ENCODE data around the gene FOXJ3. TPM values are rescaled to one million over a fixed set of nuclear protein-coding genes. Genes with fewer than 3 reads are reported as not detected.

Gene FOXJ3
- total RNA-seq, 3 donors from 2014 or later = 47.0 to 57.3 (median 53.4) TPM

GRCh38 chr1:42163114-42163513, 171.9 kb downstream of the FOXJ3 start:
- H3K36me3 ChIP-seq (ENCODE audit: low read depth) = no peaks in the 10 kb centered on the region
- DNase-seq (no peak), ATAC-seq (no peak)
- TF ChIP-seq CTCF (IDR thresholded peaks at IDR 0.05) = no peak
- H3K9me3 ChIP-seq = peaks cover 5% of the 10 kb centered on the region
- peaks cover 23% of the 10 kb centered on the region for H3K4me1 ChIP-seq (ENCODE audit: low read depth)
- H3K4me3 ChIP-seq = no peak overlapping the region
- intact Hi-C loops (cut with DNase I, micrococcal nuclease) = no loop called here

- ATAC-seq (no peak), DNase-seq (no peak)
- Histone ChIP-seq H3K4me3 (no peak overlapping the region), H3K9me3 (peaks cover 5% of the 10 kb centered on the region), H3K4me1 (ENCODE audit: low read depth) (peaks cover 21% of the 10 kb centered on the region), H3K36me3 (ENCODE audit: low read depth) (no peaks in the 10 kb centered on the region)
- TF ChIP-seq CTCF (IDR thresholded peaks at IDR 0.05) = no peak
- intact Hi-C loops (cut with DNase I, micrococcal nuclease) = no loop called here
These were observed 172.9 kb downstream of the FOXJ3 start for GRCh38 chr1:42162181-42162580.

- ATAC-seq (no peak), DNase-seq (no peak)
- H3K36me3 ChIP-seq (ENCODE audit: low read depth) = no peaks in the 10 kb centered on the region
- no peak overlapping the region for H3K4me3 ChIP-seq
- H3K9me3 ChIP-seq = peaks cover 5% of the 10 kb centered on the region
- no peak for TF ChIP-seq CTCF (IDR thresholded peaks at IDR 0.05)
- intact Hi-C loops (cut with DNase I, micrococcal nuclease) = no loop called here
- H3K4me1 ChIP-seq (ENCODE audit: low read depth) = peaks cover 9% of the 10 kb centered on the region
These were observed 176.8 kb downstream of the FOXJ3 start for GRCh38 chr1:42158189-42158588.

GRCh38 chr1:42157667-42158066, 177.4 kb downstream of the FOXJ3 start:
- peaks cover 11% of the 10 kb centered on the region for H3K4me1 ChIP-seq (ENCODE audit: low read depth)
- DNase-seq (no peak), ATAC-seq (no peak)
- H3K36me3 ChIP-seq (ENCODE audit: low read depth) = no peaks in the 10 kb centered on the region
- intact Hi-C loops (cut with DNase I, micrococcal nuclease) = no loop called here
- H3K9me3 ChIP-seq = peaks cover 5% of the 10 kb centered on the region
- no peak for TF ChIP-seq CTCF (IDR thresholded peaks at IDR 0.05)
- no peak overlapping the region for H3K4me3 ChIP-seq

GRCh38 chr1:42155362-42155761, 179.7 kb downstream of the FOXJ3 start:
- no peak for TF ChIP-seq CTCF (IDR thresholded peaks at IDR 0.05)
- H3K36me3 ChIP-seq (ENCODE audit: low read depth) = no peaks in the 10 kb centered on the region
- ATAC-seq (no peak), DNase-seq (no peak)
- intact Hi-C loops (cut with DNase I, micrococcal nuclease) = no loop called here
- H3K9me3 ChIP-seq = no peaks in the 10 kb centered on the region
- no peak overlapping the region for H3K4me3 ChIP-seq
- H3K4me1 ChIP-seq (ENCODE audit: low read depth) = peaks cover 15% of the 10 kb centered on the region

- Histone ChIP-seq H3K9me3 (no peaks in the 10 kb centered on the region), H3K36me3 (ENCODE audit: low read depth) (no peaks in the 10 kb centered on the region), H3K4me3 (no peak overlapping the region), H3K4me1 (ENCODE audit: low read depth) (peaks cover 15% of the 10 kb centered on the region)
- no peak for TF ChIP-seq CTCF (IDR thresholded peaks at IDR 0.05)
- ATAC-seq (no peak), DNase-seq (no peak)
- intact Hi-C loops (cut with DNase I, micrococcal nuclease) = no loop called here
These were observed 180.3 kb downstream of the FOXJ3 start for GRCh38 chr1:42154685-42155084.

Data from mucosa of descending colon (tissue), 3 donors.